LNCaP clone FGC (cell line): Measurements from ENCODE around the gene RSAD1.

Experiments
- DNase-seq: peaks from one replicate; pipeline ENCODE4 v3.0.0-alpha.2; 2011; ENCODE audit warnings: low read depth
- H3K4me3 ChIP-seq: 2 replicates; pipeline ENCODE4 v1.5.1; 2011; ENCODE audit warnings: mild to moderate bottlenecking, low read depth, low read length, control low read depth
- TF ChIP-seq, protein P1 (sequence below): IDR thresholded peaks from 2 replicates; pipeline ENCODE4 v1.5.1; 2012; ENCODE audit warnings: mild to moderate bottlenecking; ENCODE audit not compliant: control insufficient read depth, insufficient read depth; ENCODE audit errors: extremely low read depth

The RSAD1 gene

DNA sequence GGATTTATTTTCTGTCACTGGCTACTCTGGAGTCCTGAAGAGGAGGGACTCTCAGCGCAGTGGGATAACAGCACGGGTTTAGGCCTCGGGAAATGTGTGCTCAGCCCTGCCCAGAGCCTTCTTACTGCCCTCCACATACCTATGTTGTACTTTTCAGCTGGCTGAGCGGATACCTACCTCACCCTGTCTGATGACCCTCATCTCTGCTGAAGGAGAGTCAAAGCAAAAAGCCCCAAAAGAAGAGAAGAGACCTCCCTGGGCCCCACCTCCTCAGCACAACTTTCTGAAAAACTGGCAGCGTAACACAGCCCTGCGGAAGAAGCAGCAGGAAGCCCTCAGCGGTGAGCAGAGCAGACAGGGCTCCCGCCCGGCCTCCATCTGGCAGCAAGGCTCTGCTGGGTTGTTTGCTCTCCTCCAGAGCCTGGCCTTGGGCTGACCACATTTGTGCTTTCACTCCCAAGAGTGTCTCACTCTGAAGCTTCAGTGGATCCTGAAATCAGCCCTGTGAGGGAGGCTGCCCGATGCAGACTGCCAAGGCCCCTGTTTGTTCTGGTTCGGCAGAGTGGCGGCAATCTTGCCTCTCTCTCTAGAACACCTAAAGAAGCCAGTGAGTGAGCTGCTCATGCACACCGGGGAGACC, 39.8 kb downstream of the RSAD1 start:
- no peak for DNase-seq
- no peak overlapping the region for H3K4me3 ChIP-seq
- TF ChIP-seq, protein P1, sequence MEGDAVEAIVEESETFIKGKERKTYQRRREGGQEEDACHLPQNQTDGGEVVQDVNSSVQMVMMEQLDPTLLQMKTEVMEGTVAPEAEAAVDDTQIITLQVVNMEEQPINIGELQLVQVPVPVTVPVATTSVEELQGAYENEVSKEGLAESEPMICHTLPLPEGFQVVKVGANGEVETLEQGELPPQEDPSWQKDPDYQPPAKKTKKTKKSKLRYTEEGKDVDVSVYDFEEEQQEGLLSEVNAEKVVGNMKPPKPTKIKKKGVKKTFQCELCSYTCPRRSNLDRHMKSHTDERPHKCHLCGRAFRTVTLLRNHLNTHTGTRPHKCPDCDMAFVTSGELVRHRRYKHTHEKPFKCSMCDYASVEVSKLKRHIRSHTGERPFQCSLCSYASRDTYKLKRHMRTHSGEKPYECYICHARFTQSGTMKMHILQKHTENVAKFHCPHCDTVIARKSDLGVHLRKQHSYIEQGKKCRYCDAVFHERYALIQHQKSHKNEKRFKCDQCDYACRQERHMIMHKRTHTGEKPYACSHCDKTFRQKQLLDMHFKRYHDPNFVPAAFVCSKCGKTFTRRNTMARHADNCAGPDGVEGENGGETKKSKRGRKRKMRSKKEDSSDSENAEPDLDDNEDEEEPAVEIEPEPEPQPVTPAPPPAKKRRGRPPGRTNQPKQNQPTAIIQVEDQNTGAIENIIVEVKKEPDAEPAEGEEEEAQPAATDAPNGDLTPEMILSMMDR: no peak

DNA sequence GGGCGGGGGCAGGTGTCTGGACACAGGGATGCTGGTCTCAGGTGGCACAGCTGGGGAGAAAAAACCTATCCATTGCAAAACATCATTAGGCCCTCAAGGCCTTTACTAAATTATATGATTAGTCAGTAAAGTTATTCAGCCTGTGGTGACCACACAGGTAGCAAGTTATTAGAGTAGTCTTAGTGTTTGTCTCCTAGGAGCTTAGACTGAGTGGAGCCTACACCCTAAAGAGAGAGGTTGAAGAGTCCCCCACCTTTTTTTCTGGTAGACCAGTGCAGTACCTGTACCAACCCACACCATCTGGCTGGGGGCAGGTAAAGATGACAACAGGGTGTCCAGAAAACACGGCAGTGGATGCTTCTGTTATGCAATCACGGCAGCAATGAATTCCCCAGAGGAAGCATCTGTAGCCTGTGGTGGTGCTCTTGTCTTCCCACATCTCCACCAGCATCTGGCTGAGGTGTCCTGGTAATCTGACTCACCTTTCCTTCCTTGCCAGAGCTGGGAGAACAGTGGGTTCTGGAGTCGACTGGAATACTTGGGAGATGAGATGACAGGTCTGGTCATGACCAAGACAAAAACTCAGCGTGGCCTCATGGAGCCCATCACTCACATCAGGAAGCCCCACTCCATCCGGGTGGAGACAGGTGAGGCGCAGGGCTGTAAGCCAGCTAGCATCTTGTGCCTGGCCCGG, 40.6 kb downstream of the RSAD1 start:
- no peak for DNase-seq
- H3K4me3 ChIP-seq: no peak overlapping the region
- TF ChIP-seq, protein P1: no peak

DNA sequence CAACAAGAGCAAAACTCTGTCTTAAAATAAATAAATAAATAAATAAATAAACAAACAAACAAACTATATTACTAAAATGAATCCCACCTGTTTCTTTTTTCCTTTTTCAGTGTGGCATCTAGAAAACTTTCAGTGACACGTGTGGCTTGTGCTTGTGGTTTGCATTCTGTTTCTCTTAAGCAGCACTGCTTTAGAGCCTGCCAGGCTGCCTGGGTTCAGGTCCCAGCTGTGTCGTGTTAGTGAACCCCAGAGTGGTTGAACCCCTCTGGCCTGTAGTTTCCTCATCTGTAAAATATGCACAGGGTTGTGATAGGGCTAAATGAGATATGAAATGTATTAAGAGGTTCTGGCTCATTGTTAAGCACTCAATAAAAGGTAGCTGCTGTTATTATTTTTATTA, 41.8 kb downstream of the RSAD1 start:
- TF ChIP-seq, protein P1: no peak
- H3K4me3 ChIP-seq: no peak overlapping the region
- DNase-seq: no peak

DNA sequence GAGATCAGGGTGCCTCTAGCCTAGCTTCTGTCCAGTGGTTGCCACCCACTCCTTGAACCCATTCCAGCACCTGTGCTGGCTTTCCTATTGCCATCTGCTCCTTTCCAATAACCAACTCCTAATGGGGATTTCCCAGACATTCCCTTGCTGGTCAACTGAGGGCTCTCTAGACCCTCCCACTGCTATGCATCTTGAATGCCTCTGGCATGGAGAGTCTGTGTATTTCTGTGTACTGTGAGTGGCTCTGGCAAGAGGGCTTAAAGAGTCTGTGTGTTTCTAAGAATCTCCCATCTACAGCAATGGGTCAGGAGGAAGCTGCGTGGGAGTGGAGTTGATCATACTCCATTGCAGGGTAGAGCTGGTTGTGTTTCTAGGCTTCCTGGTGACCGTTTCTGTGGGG, 42.9 kb downstream of the RSAD1 start:
- DNase-seq: no peak
- no peak overlapping the region for H3K4me3 ChIP-seq
- TF ChIP-seq, protein P1: no peak

DNA sequence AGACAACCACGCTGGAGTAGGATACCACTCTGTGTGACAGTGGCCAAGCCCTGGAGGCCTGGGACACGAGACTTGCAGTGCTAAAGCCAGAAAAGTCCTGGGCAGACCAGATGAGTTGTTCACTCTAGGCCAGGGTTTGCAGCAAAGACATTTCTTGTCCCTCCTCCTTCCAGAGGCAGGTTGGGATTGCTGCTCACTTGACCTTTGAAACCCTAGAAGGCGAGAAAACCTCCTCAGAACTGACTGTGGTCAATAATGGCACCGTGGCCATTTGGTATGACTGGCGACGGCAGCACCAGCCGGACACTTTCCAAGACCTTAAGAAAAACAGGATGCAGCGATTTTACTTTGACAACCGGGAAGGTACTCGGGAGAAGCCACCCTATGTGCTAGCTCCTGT, 44.1 kb downstream of the RSAD1 start:
- TF ChIP-seq, protein P1: no peak
- no peak overlapping the region for H3K4me3 ChIP-seq
- DNase-seq: no peak

DNA sequence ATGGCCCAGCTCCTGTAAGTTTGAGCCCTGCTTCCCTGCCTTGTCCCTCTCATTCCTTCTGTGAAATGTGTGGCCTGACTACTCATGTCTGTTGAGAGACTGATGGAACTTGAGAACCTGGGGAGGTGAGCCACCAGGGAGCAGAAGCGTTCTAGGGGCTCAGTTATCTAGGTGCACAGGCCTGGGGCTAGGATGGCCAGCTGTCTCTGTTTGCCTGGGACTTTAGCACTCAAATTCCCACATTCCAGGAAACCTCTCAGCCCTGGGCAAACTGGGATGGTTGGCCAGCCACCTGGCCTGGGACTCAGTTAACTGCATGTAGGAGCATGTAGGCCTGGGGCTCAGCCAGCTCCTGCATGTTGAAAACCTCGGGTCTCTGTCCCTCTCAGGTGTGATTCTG, 44.5 kb downstream of the RSAD1 start:
- H3K4me3 ChIP-seq: no peak overlapping the region
- no peak for DNase-seq
- TF ChIP-seq, protein P1: no peak

DNA sequence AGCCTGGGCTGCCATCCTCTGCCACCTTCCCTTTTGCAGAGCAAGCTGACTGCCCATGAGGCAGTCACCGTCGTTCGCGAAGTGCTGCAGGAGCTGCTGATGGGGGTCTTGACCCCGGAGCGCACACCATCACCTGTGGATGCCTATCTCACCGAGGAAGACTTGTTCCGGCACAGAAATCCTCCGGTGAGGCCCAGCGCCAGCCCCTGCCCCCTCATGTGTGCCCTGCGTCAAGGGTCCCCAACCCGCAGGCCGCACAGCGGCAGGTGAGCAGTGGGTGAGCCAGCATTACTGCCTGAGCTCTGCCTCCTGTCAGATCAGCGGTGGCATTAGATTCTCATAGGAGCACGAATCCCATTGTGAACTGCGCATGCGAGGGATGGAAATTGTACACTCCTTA, 46.2 kb downstream of the RSAD1 start:
- no peak for DNase-seq
- TF ChIP-seq, protein P1: no peak
- no peak overlapping the region for H3K4me3 ChIP-seq
